GM18526 (cell line): Measurements from ENCODE around the gene DEF6.

ENCODE experiments used
- POLR2A ChIP-seq: IDR thresholded peaks from 3 replicates; pipeline ENCODE4 v1.6.1; 2011; ENCODE audit not compliant: insufficient read length; ENCODE audit errors: extremely low read depth

DEF6 gene

GRCh38 chr6:35297601-35298481 is at the start of gene DEF6:
Gene DEF6 (plus strand): TSS chr6:35297818. CDS start chr6:35297857, 39 bp downstream.
- TF ChIP-seq POLR2A = peak; percentile 59

GRCh38 chr6:35248300-35248699 is 49.3 kb upstream of the DEF6 start:
- TF ChIP-seq POLR2A = no peak

GRCh38 chr6:35248965-35249364 is 48.7 kb upstream of the DEF6 start:
- no peak for TF ChIP-seq POLR2A

GRCh38 chr6:35251949-35252348 is 45.7 kb upstream of the DEF6 start:
- no peak for TF ChIP-seq POLR2A

GRCh38 chr6:35253249-35253648 is 44.4 kb upstream of the DEF6 start:
- no peak for TF ChIP-seq POLR2A

- TF ChIP-seq POLR2A = no peak
Observed at GRCh38 chr6:35258336-35258735, 39.3 kb upstream of the DEF6 start.

- no peak for TF ChIP-seq POLR2A
Observed at GRCh38 chr6:35258858-35259193, 38.8 kb upstream of the DEF6 start.

GRCh38 chr6:35259194-35259947 is 38.2 kb upstream of the DEF6 start, which contains the start of gene ZNF76:
Gene ZNF76 (plus strand): TSS chr6:35259735. CDS start chr6:35281152, 21,417 bp downstream.
- peak; percentile 49 for TF ChIP-seq POLR2A

- TF ChIP-seq POLR2A = no peak
Observed at GRCh38 chr6:35259948-35260590, 37.5 kb upstream of the DEF6 start.

- TF ChIP-seq POLR2A = no peak
Observed at GRCh38 chr6:35260591-35261570, 36.7 kb upstream of the DEF6 start.

- no peak for TF ChIP-seq POLR2A
Observed at GRCh38 chr6:35262596-35262995, 35.0 kb upstream of the DEF6 start.

GRCh38 chr6:35264550-35265274 is 32.9 kb upstream of the DEF6 start:
- no peak for TF ChIP-seq POLR2A

- no peak for TF ChIP-seq POLR2A
Observed at GRCh38 chr6:35265523-35265922, 32.1 kb upstream of the DEF6 start.

- TF ChIP-seq POLR2A = no peak
Observed at GRCh38 chr6:35267446-35267845, 30.2 kb upstream of the DEF6 start.

GRCh38 chr6:35267897-35268296 is 29.7 kb upstream of the DEF6 start:
- TF ChIP-seq POLR2A = no peak
